ENCODE measurements around the gene RASSF6.

- no peak for TF ChIP-seq RORB (CRISPR knock-in tag; IDR thresholded peaks at IDR 0.05)
- TF ChIP-seq AR (CRISPR knock-in tag; IDR thresholded peaks at IDR 0.05), result no peak
- TF ChIP-seq ZNF317 (CRISPR knock-in tag; IDR thresholded peaks at IDR 0.05; ENCODE audit: borderline replicate concordance, low read depth), result no peak
- TF ChIP-seq CTCF (IDR thresholded peaks at IDR 0.05), result no peak
- no peak for TF ChIP-seq MYBL2 (CRISPR knock-in tag; IDR thresholded peaks at IDR 0.05)
- no peak for TF ChIP-seq SP1 (CRISPR knock-in tag; conservative IDR thresholded peaks at IDR 0.05)
- TF ChIP-seq MAX (CRISPR knock-in tag; IDR thresholded peaks at IDR 0.05), result no peak
- TF ChIP-seq NR2C2 (CRISPR knock-in tag; IDR thresholded peaks at IDR 0.05), result no peak
- TF ChIP-seq, protein P1, sequence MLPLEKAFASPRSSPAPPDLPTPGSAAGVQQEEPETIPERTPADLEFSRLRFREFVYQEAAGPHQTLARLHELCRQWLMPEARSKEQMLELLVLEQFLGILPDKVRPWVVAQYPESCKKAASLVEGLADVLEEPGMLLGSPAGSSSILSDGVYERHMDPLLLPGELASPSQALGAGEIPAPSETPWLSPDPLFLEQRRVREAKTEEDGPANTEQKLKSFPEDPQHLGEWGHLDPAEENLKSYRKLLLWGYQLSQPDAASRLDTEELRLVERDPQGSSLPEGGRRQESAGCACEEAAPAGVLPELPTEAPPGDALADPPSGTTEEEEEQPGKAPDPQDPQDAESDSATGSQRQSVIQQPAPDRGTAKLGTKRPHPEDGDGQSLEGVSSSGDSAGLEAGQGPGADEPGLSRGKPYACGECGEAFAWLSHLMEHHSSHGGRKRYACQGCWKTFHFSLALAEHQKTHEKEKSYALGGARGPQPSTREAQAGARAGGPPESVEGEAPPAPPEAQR (CRISPR knock-in tag; IDR thresholded peaks at IDR 0.05), result no peak
- no peak for TF ChIP-seq NR1H2 (CRISPR knock-in tag; IDR thresholded peaks at IDR 0.05)
- no peak for TF ChIP-seq ETV6 (CRISPR knock-in tag; IDR thresholded peaks at IDR 0.05)
- TF ChIP-seq ZBTB21 (CRISPR knock-in tag; IDR thresholded peaks at IDR 0.05; ENCODE audit: borderline replicate concordance), result no peak
- no peak for TF ChIP-seq FOXJ3 (CRISPR knock-in tag; IDR thresholded peaks at IDR 0.05; ENCODE audit: borderline replicate concordance)
These were observed 93.0 kb downstream of the RASSF6 start for GRCh38 chr4:73527196-73527595.

Data from WTC11 (cell line).